Activated CD4-positive, alpha-beta T cell treated with anti-CD3 and anti-CD28 coated beads, Interleukin-2, amount 50 U/mL, for 24 hours (primary cell): ENCODE data around the gene EMB.
"Not testable (repeated sequence)": the region's sequence is repeated elsewhere in the genome, so short reads cannot be mapped to it uniquely, and the experiment has no call there.

Experiments
- DNase-seq, 2 donors: peaks; one replicate each; pipeline ENCODE4 v3.0.0-alpha.2; 2020; ENCODE audit warnings: low read depth in 1 of 2, low spot score in 1 of 2

Gene EMB, protein sequence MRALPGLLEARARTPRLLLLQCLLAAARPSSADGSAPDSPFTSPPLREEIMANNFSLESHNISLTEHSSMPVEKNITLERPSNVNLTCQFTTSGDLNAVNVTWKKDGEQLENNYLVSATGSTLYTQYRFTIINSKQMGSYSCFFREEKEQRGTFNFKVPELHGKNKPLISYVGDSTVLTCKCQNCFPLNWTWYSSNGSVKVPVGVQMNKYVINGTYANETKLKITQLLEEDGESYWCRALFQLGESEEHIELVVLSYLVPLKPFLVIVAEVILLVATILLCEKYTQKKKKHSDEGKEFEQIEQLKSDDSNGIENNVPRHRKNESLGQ

GRCh38 chr5:50440651-50441492 is at the start of gene EMB:
Gene EMB (minus strand): TSS chr5:50441288. CDS start chr5:50441151, 137 bp downstream.
- peak; percentile 57 to 73 for DNase-seq

DNA sequence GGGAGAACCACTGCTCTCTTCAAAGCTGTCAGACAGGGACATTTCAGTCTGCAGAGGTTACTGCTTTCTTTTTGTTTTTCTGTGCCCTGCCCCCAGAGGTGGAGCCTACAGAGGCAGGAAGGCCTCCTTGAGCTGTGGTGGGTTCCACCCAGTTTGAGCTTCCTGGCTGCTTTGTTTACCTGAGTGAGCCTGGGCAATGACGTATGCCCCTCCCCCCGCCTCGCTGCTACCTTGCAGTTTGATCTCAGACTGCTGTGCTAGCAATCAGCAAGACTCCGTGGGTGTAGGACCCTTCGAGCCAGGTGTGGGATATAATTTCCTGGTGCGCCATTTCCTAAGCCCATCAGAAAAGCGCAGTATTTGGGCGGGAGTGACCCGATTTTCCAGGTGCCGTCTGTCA is 48.4 kb upstream of the EMB start:
- DNase-seq: not testable (repeated sequence)

- not testable (repeated sequence) for DNase-seq
These were observed 37.7 kb upstream of the EMB start for GRCh38 chr5:50478790-50479189.

GRCh38 chr5:50476549-50476948 is 35.5 kb upstream of the EMB start:
- no peak for DNase-seq

DNA sequence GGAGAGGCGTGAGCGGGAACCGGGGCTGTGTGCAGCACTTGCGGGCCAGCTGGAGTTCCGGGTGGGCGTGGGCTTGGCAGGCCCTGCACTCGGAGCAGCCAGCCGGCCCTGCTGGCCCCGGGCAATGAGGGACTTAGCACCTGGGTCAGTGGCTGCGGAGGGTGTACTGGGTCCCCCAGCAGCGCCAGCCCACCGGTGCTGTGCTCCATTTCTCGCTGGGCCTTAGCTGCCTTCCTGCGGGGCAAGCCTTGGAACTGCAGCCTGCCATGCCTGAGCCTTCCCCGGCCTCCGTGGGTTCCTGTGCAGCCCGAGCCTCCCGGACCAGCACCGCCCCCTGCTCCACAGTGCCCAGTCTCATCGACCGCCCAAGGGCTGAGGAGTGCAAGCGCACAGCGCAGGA is 23.9 kb upstream of the EMB start:
- DNase-seq: not testable (repeated sequence)

DNA sequence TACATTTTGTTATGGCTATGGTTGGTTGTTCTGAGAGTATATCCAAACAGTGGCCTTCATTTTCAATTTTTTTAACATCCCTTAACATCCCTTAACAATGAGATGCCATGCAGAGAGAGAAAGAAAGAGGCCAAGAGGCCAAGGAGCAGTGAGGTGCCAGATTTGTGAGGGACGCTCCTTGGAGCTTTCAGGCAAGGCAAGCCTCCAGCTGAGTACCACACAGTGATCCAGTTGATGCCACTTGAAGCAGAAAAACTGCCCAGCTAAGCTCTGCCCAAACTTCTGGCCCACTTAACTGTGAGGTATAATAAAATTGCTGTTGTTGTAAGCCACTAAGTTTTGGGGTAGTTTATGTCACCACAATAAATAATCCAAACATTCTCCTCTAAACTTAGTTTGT is 22.6 kb upstream of the EMB start:
- no peak for DNase-seq

DNA sequence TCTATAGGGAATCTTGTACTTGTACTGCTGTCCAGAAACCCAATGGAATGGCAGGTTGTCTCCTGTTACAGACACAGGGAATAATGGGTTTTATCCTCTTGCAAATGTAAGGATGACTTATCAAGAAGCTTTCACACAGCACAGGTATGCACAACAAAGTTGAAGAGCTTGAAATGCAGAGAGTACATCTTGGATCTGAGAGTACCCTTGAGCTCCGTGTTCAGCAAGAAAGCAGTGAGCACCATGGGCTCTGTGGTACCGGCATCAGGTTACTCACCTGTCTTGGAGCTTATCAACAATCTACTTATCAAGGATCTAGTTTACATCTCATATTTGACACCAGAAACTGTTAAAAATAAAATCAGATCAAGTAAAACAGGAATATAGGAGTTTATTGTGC is 22.0 kb upstream of the EMB start:
- DNase-seq: no peak

DNA sequence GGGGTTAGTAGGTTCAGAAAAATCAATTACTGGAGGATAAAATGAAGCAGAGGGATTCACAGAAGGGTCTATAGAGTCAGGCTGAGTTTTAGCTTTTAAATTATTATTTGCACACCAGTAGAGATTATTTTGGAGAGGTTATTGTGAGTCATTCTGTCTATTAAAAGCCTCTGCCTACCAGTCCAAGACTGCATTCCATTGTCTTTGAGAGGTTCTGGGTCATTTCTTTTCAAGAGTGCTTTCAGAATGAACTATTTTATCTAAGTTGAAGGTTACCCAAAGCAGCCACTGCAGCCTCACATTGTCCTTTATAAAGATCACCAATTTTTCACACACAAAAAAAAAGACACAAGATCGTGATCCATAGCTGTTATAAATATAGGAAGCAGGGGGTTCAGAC is 21.5 kb upstream of the EMB start:
- not testable (repeated sequence) for DNase-seq

DNA sequence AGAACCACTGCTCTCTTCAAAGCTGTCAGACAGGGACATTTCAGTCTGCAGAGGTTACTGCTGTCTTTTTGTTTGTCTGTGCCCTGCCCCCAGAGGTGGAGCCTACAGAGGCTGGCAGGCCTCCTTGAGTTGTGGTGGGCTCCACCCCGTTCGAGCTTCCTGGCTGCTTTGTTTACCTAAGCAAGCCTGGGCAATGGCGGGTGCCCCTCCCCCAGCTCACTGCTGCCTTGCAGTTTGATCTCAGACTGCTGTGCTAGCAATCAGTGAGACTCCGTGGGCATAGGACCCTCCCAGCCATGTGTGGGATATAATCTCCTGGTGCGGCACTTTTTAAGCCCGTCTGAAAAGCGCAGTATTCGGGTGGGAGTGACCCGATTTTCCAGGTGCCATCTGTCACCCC is 17.3 kb upstream of the EMB start:
- DNase-seq: not testable (repeated sequence)

- DNase-seq: not testable (repeated sequence)
These were observed 8.2 kb upstream of the EMB start for GRCh38 chr5:50449241-50449640.

DNA sequence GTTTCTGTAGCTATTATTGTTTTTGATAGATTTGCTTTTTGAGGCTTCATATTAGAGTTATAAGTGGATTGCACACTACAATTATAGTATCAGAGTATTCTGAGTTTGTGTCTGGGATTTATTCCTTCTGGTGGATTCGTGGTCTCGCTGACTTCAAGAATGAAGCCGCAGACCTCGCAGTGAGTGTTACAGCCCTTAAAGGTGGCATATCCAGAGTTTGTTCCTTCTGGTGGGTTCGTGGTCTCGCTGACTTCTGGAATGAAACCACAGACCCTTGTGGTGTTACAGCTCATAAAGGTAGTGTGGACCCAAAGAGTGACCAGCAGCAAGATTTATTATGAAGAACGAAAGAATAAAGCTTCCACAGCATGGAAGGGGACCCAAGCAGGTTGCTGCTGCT is 6.9 kb upstream of the EMB start:
- DNase-seq: no peak

GRCh38 chr5:50447228-50447627 is 6.1 kb upstream of the EMB start:
- no peak for DNase-seq

GRCh38 chr5:50445296-50445949 is 4.3 kb upstream of the EMB start:
- DNase-seq: peak in 1 of 2 donors; percentile 17

- DNase-seq: not testable (repeated sequence)
These were observed 1.8 kb upstream of the EMB start for GRCh38 chr5:50442559-50443539.

- no peak for DNase-seq
These were observed 436 bp upstream of the EMB start for GRCh38 chr5:50441493-50441955.

- DNase-seq: no peak
These were observed 1.9 kb downstream of the EMB start for GRCh38 chr5:50439221-50439620.

DNA sequence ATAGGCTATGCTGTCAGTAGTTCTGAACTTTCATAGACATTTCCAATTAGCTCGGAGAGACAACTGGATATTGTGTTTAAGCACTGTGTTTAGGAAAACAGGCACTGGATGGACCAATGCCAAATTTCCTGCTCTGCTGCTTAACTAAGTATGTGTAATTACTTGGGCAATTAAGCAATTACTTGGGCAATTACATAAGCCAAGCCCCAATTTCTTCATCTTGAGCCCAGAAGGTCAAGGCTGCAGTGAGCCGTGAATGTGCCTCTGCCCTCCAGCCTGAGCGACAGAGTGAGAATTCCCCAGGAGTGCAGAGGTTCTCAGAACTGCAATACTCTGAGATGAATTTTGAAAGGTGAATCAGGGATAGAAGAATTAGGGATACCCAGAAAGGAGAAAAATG is 3.0 kb downstream of the EMB start:
- DNase-seq: not testable (repeated sequence)

DNA sequence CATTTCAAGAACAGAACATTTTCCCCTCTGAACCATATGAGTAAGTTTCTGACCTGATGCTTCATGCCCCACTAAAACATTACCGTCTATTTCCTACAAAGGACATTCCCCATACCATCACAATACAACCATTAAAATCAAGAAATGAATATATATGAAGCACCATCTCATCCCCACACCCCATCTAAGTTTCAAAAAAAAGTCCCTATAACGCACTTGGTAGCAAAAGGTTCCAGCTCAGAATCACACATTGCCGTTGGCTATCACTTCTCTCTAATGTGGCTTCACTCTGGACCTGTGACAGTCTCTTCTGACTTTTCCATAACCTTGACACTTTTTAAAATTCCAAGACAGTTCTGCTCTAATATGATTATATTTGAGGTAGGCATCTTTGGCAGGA is 5.9 kb downstream of the EMB start:
- DNase-seq: no peak

GRCh38 chr5:50431133-50431904 is 9.8 kb downstream of the EMB start:
- not testable (repeated sequence) for DNase-seq
